Measurements from ENCODE around the gene CCDC158. TPM values are rescaled to one million over a fixed set of nuclear protein-coding genes. Genes with fewer than 3 reads are reported as not detected.

The CCDC158 gene
- total RNA-seq, 2 experiments from 2014 or later, result not detected

DNA sequence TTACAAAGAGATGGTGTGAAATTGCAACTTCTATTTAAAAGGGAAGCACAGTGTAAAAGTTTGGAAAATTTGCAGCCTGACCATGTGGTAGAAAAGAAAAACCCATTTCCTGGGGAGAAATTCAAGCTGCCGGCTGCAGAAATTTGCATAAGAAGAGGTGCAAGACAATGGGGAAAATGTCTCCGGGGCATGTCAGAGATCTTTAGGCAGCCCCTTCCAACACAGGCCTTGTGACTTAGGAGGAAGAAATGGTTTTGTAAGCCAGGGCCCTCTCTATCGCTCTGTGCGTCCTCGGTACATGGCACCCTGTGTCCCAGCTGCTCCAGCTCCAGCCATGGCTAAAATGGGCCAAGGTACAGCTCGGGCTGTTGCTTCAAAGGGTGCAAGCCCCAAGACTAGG, 40.4 kb downstream of the CCDC158 start:
- H3K4me2 ChIP-seq (ENCODE audit: low read length), result no peak overlapping the region
- H3K27ac ChIP-seq (ENCODE audit: low read depth, low read length, poor library complexity, severe bottlenecking), result no peak overlapping the region
- H3K4me1 ChIP-seq (ENCODE audit: insufficient read depth, low read length, poor library complexity, severe bottlenecking), result no peaks in the 10 kb centered on the region
- no peaks in the 10 kb centered on the region for H3K9me3 ChIP-seq (ENCODE audit: low read length)
- intact Hi-C loops (cut with micrococcal nuclease; ENCODE audit: unreplicated experiment), result no loop called here
- no peaks in the 10 kb centered on the region for H4K20me1 ChIP-seq (ENCODE audit: insufficient read depth, low read length)
- H2AFZ ChIP-seq (ENCODE audit: low read length), result no peak overlapping the region
- H3K4me3 ChIP-seq (ENCODE audit: low read depth, low read length, poor library complexity, severe bottlenecking), result no peak overlapping the region
- ChIA-PET POLR2A (no interaction called here), CTCF (ENCODE audit: unreplicated experiment) (no interaction called here)
- H3K79me2 ChIP-seq (ENCODE audit: insufficient read depth, low read depth, low read length), result no peaks in the 10 kb centered on the region
- no TSS peak for BruUV-seq (replicated peaks)
- H3K9me2 ChIP-seq (ENCODE audit: insufficient read depth, low read length), result no peaks in the 10 kb centered on the region
- H3K36me3 ChIP-seq (ENCODE audit: insufficient read depth, low read length), result no peaks in the 10 kb centered on the region
- TF ChIP-seq EZH2phosphoT487 (IDR thresholded peaks at IDR 0.05; ENCODE audit: borderline replicate concordance, low read depth, low read length), result no peak
- no peak for DNase-seq (ENCODE audit: low spot score)

- Histone ChIP-seq H3K9me3 (ENCODE audit: low read length) (no peaks in the 10 kb centered on the region), H3K4me1 (ENCODE audit: insufficient read depth, low read length, poor library complexity, severe bottlenecking) (no peaks in the 10 kb centered on the region), H3K79me2 (ENCODE audit: insufficient read depth, low read depth, low read length) (no peaks in the 10 kb centered on the region), H4K20me1 (ENCODE audit: insufficient read depth, low read length) (no peaks in the 10 kb centered on the region), H2AFZ (ENCODE audit: low read length) (no peak overlapping the region), H3K27ac (ENCODE audit: low read depth, low read length, poor library complexity, severe bottlenecking) (no peak overlapping the region), H3K4me2 (ENCODE audit: low read length) (no peak overlapping the region), H3K4me3 (ENCODE audit: low read depth, low read length, poor library complexity, severe bottlenecking) (no peak overlapping the region), H3K9me2 (ENCODE audit: insufficient read depth, low read length) (no peaks in the 10 kb centered on the region), H3K36me3 (ENCODE audit: insufficient read depth, low read length) (no peaks in the 10 kb centered on the region)
- BruUV-seq (replicated peaks), result no TSS peak
- peak; percentile 4 for DNase-seq (ENCODE audit: low spot score)
- TF ChIP-seq EZH2phosphoT487 (IDR thresholded peaks at IDR 0.05; ENCODE audit: borderline replicate concordance, low read depth, low read length) (no peak), CTCF (conservative IDR thresholded peaks at IDR 0.05; ENCODE audit: low read length) (peak; percentile 69)
- intact Hi-C loops (cut with micrococcal nuclease; ENCODE audit: unreplicated experiment), result loop anchor here (5.0 kb wide), 1 partner anchor 196 kb away; no protein-coding TSS in a partner anchor
- ChIA-PET POLR2A (interaction anchor here (1.4 kb wide), 1 partner anchor 10 kb away, joined by 11 read pairs; no protein-coding TSS in a partner anchor), CTCF (ENCODE audit: unreplicated experiment) (interaction anchor here (0.8 kb wide), 1 partner anchor 13 kb away, joined by 3 read pairs; no protein-coding TSS in a partner anchor)
These were observed 43.0 kb downstream of the CCDC158 start for GRCh38 chr4:76377911-76378310.

GRCh38 chr4:76377481-76377901, 43.5 kb downstream of the CCDC158 start:
- H3K4me3 ChIP-seq (ENCODE audit: low read depth, low read length, poor library complexity, severe bottlenecking), result no peak overlapping the region
- H4K20me1 ChIP-seq (ENCODE audit: insufficient read depth, low read length), result no peaks in the 10 kb centered on the region
- intact Hi-C loops (cut with micrococcal nuclease; ENCODE audit: unreplicated experiment), result loop anchor here (5.0 kb wide), 1 partner anchor 195 kb away; no protein-coding TSS in a partner anchor
- BruUV-seq (replicated peaks), result no TSS peak
- no peak for DNase-seq (ENCODE audit: low spot score)
- H3K79me2 ChIP-seq (ENCODE audit: insufficient read depth, low read depth, low read length), result no peaks in the 10 kb centered on the region
- no peak overlapping the region for H3K27ac ChIP-seq (ENCODE audit: low read depth, low read length, poor library complexity, severe bottlenecking)
- H3K9me3 ChIP-seq (ENCODE audit: low read length), result no peaks in the 10 kb centered on the region
- no peaks in the 10 kb centered on the region for H3K4me1 ChIP-seq (ENCODE audit: insufficient read depth, low read length, poor library complexity, severe bottlenecking)
- ChIA-PET POLR2A (interaction anchor here (1.4 kb wide), 1 partner anchor 11 kb away, joined by 11 read pairs; no protein-coding TSS in a partner anchor), CTCF (ENCODE audit: unreplicated experiment) (interaction anchor here (0.8 kb wide), 1 partner anchor 12 kb away, joined by 3 read pairs; no protein-coding TSS in a partner anchor)
- no peaks in the 10 kb centered on the region for H3K9me2 ChIP-seq (ENCODE audit: insufficient read depth, low read length)
- H2AFZ ChIP-seq (ENCODE audit: low read length), result no peak overlapping the region
- no peak overlapping the region for H3K4me2 ChIP-seq (ENCODE audit: low read length)
- no peaks in the 10 kb centered on the region for H3K36me3 ChIP-seq (ENCODE audit: insufficient read depth, low read length)
- no peak for TF ChIP-seq CTCF (conservative IDR thresholded peaks at IDR 0.05; ENCODE audit: low read length)
- TF ChIP-seq EZH2phosphoT487 (IDR thresholded peaks at IDR 0.05; ENCODE audit: borderline replicate concordance, low read depth, low read length), result no peak
